CD14-positive monocyte (primary cell): ENCODE results near the gene STAT4. TPM values are rescaled to one million over a fixed set of nuclear protein-coding genes. Genes with fewer than 3 reads are reported as not detected.

Experiments used
- DNase-seq, 3 donors: peaks; one replicate each; pipeline ENCODE4 v3.0.0-alpha.2; 2011 to 2022
- H2AFZ ChIP-seq: 2 replicates; pipeline ENCODE4 v1.6.0; 2012; ENCODE audit warnings: mild to moderate bottlenecking, low read depth, low read length, inconsistent platforms; ENCODE audit not compliant: insufficient read depth, poor library complexity, severe bottlenecking
- H3K27ac ChIP-seq, 2 donors: 1 replicate in 1 of 2; 2 replicates in 1 of 2; pipeline ENCODE4 v1.5.1; 2012 to 2013; ENCODE audit warnings: low read length in 2 of 2, control low read depth in 1 of 2, inconsistent platforms in 1 of 2, low read depth in 1 of 2, mild to moderate bottlenecking in 1 of 2
- H3K27me3 ChIP-seq, 2 donors: one replicate each; pipeline versions ENCODE4 v1.6.0 to v1.6.1; 2011 to 2013; ENCODE audit warnings: low read length in 2 of 2; ENCODE audit not compliant: control insufficient read depth in 2 of 2, insufficient read depth in 2 of 2
- H3K36me3 ChIP-seq, 2 donors: replicated peaks in 1 of 2; 1 replicate in 1 of 2; 2 replicates in 1 of 2; pipeline versions ENCODE4 v1.5.1 to v1.6.1; 2012 to 2013; ENCODE audit warnings: low read length in 2 of 2, control low read depth in 1 of 2, inconsistent platforms in 1 of 2, mild to moderate bottlenecking in 1 of 2; ENCODE audit not compliant: insufficient read depth in 2 of 2, control insufficient read depth in 1 of 2
- H3K4me1 ChIP-seq, 2 donors: 1 replicate in 1 of 2; 2 replicates in 1 of 2; pipeline versions ENCODE4 v1.5.1 to v1.6.1; 2012 to 2013; ENCODE audit warnings: low read length in 2 of 2, control low read depth in 1 of 2, inconsistent platforms in 1 of 2, mild to moderate bottlenecking in 1 of 2, moderate library complexity in 1 of 2; ENCODE audit not compliant: insufficient read depth in 2 of 2, control insufficient read depth in 1 of 2
- H3K4me2 ChIP-seq: replicated peaks from 2 replicates; pipeline ENCODE3; 2012; ENCODE audit warnings: low read length, moderate library complexity, mild to moderate bottlenecking; ENCODE audit not compliant: poor library complexity, severe bottlenecking; ENCODE audit errors: extremely low read depth
- H3K4me3 ChIP-seq, 3 experiments: fragments of 200-600 bp in 1 of 3; sonication (generic) in 1 of 3; replicated peaks in 1 of 3; 1 replicate in 2 of 3; 2 replicates in 1 of 3; pipeline ENCODE4 v1.5.1; 2011 to 2013; ENCODE audit warnings: low read length in 3 of 3, mild to moderate bottlenecking in 3 of 3, control low read depth in 2 of 3, low read depth in 2 of 3, inconsistent platforms in 1 of 3, moderate library complexity in 1 of 3
- H3K79me2 ChIP-seq: 2 replicates; pipeline ENCODE4 v1.6.0; 2012; ENCODE audit warnings: mild to moderate bottlenecking, control low read depth, inconsistent platforms, low read length, moderate library complexity; ENCODE audit not compliant: insufficient read depth
- H3K9ac ChIP-seq: 2 replicates; pipeline ENCODE4 v1.6.0; 2017; ENCODE audit warnings: low read length, mild to moderate bottlenecking; ENCODE audit not compliant: insufficient read depth, poor library complexity, severe bottlenecking
- H3K9me3 ChIP-seq, 2 donors: replicated peaks in 1 of 2; 1 replicate in 1 of 2; 2 replicates in 1 of 2; pipeline versions ENCODE4 v1.5.1 to v1.6.1; 2012 to 2013; ENCODE audit warnings: low read length in 2 of 2, control low read depth in 1 of 2; ENCODE audit not compliant: control insufficient read depth in 1 of 2, insufficient read depth in 1 of 2
- H4K20me1 ChIP-seq: 2 replicates; pipeline ENCODE4 v1.6.0; 2012; ENCODE audit warnings: mild to moderate bottlenecking, low read length, control low read depth, moderate library complexity; ENCODE audit not compliant: insufficient read depth
- H3K27ac Mint-ChIP-seq, 7 donors: one replicate each; pipeline ENCODE4 v1.8.0; 2020; ENCODE audit warnings: mild to moderate bottlenecking in 7 of 7, mixed read lengths in 7 of 7, moderate library complexity in 6 of 7, inconsistent platforms in 2 of 7
- H3K27me3 Mint-ChIP-seq, 3 donors: one replicate each; pipeline ENCODE4 v1.8.0; 2021 to 2022; ENCODE audit warnings: low read depth in 3 of 3, mild to moderate bottlenecking in 3 of 3, mixed read lengths in 3 of 3, moderate library complexity in 3 of 3, inconsistent platforms in 1 of 3
- H3K36me3 Mint-ChIP-seq, 2 donors: one replicate each; pipeline ENCODE4 v1.8.0; 2020; ENCODE audit warnings: mixed read lengths in 2 of 2, inconsistent platforms in 1 of 2, mild to moderate bottlenecking in 1 of 2
- H3K4me1 Mint-ChIP-seq: one replicate; pipeline ENCODE4 v1.8.0; 2020; ENCODE audit warnings: mild to moderate bottlenecking, mixed read lengths
- H3K4me3 Mint-ChIP-seq, 2 donors: one replicate each; pipeline ENCODE4 v1.8.0; 2020; ENCODE audit warnings: mild to moderate bottlenecking in 2 of 2, mixed read lengths in 2 of 2, moderate library complexity in 1 of 2
- H3K9me3 Mint-ChIP-seq, 7 donors: one replicate each; pipeline ENCODE4 v1.8.0; 2020 to 2022; ENCODE audit warnings: mixed read lengths in 7 of 7, mild to moderate bottlenecking in 6 of 7, moderate library complexity in 6 of 7, inconsistent platforms in 2 of 7
- CTCF ChIP-seq: fragments of 200-600 bp; IDR thresholded peaks from one replicate; pipeline ENCODE4 v1.8.0; 2022; ENCODE audit warnings: antibody characterized with exemption, mild to moderate bottlenecking
- WGBS: methylation state at CpG from one replicate; pipeline ENCODE4 v1.1.5; 2013; ENCODE audit warnings: missing lambda C conversion rate; ENCODE audit not compliant: insufficient coverage; 5-methylcytosine and 5-hydroxymethylcytosine counted together
- intact Hi-C, 2 donors: fragments of 100-400 bp; cut with micrococcal nuclease; formaldehyde crosslinking; loops; one replicate each; pipeline versions ENCODE4 v1.15.0 to v1.15.1; 2023
- polyA plus RNA-seq, 3 donors: library from polyadenylated mRNA; depleted of rRNA in 1 of 3; unstranded in 2 of 3; stranded (reverse) in 1 of 3; fragments of 300-500 nt in 2 of 3; fragments of >200 nt in 1 of 3; fragmentation: Illumina TruSeq in 2 of 3; gene quantifications; 1 replicate in 2 of 3; 2 replicates in 1 of 3; pipeline ENCODE4 v1.2.3, GENCODE V29; 2012 to 2021

Gene STAT4
- polyA plus RNA-seq, 3 donors: 0.31 to 0.52 (median 0.31) TPM

GRCh38 chr2:191189112-191189635 lies 38.4 kb upstream of the STAT4 start:
- Histone ChIP-seq H4K20me1 (no peaks in the 10 kb centered on the region), H3K4me2 (no peak overlapping the region), H3K9me3 (no peaks in the 10 kb centered on the region), H3K36me3 (no peaks in the 10 kb centered on the region), H3K27me3 (no peaks in the 10 kb centered on the region), H3K4me1 (no peaks in the 10 kb centered on the region), H3K79me2 (no peaks in the 10 kb centered on the region), H3K9ac (no peak overlapping the region), H3K4me3 (no peak overlapping the region), H2AFZ (no peak overlapping the region), H3K27ac (no peak overlapping the region)
- Mint-ChIP-seq H3K4me3 (peak overlapping the region in 1 of 2 donors; percentile 3), H3K27ac (no peak overlapping the region), H3K36me3 (no peaks in the 10 kb centered on the region), H3K9me3 (no peaks in the 10 kb centered on the region), H3K27me3 (peaks cover 1 to 2% (median 1%) of the 10 kb centered on the region in 3 donors), H3K4me1 (peaks cover 7% of the 10 kb centered on the region)
- no peak for TF ChIP-seq CTCF
- intact Hi-C loops: no loop called here
- DNase-seq: no peak
- no CpG with 5 or more reads among the region's 8 CpGs for WGBS

GRCh38 chr2:191188550-191189093 lies 37.8 kb upstream of the STAT4 start:
- H3K9me3 ChIP-seq: no peaks in the 10 kb centered on the region
- H3K9ac ChIP-seq: no peak overlapping the region
- intact Hi-C loops: no loop called here
- Mint-ChIP-seq H3K4me3 (no peak overlapping the region), H3K27ac (no peak overlapping the region), H3K27me3 (peaks cover 1 to 2% (median 1%) of the 10 kb centered on the region in 3 donors), H3K4me1 (peaks cover 2% of the 10 kb centered on the region), H3K9me3 (no peaks in the 10 kb centered on the region), H3K36me3 (no peaks in the 10 kb centered on the region)
- no peak overlapping the region for H3K4me2 ChIP-seq
- no peaks in the 10 kb centered on the region for H3K4me1 ChIP-seq
- no peaks in the 10 kb centered on the region for H3K36me3 ChIP-seq
- no peak for DNase-seq
- no peak overlapping the region for H2AFZ ChIP-seq
- H3K27me3 ChIP-seq: no peaks in the 10 kb centered on the region
- TF ChIP-seq CTCF: no peak
- 100% methylated on average over 2 of the region's 3 CpGs for WGBS
- H4K20me1 ChIP-seq: no peaks in the 10 kb centered on the region
- no peak overlapping the region for H3K4me3 ChIP-seq
- no peaks in the 10 kb centered on the region for H3K79me2 ChIP-seq
- no peak overlapping the region for H3K27ac ChIP-seq
